Measurements from ENCODE around the gene LIFR. TPM values are rescaled to one million over a fixed set of nuclear protein-coding genes. Genes with fewer than 3 reads are reported as not detected.

Gene LIFR
- polyA plus RNA-seq, 1 of the 3 experiments (the other 2 are of a cell fraction): 3.8 TPM

GRCh38 chr5:38426986-38427950, 129.2 kb downstream of the LIFR start:
- Histone ChIP-seq H3F3A (replicated peaks; ENCODE audit: insufficient read depth) (no peaks in the 10 kb centered on the region), H2AFZ (ENCODE audit: low read depth) (peak overlapping the region; percentile 58), H3K27ac (ENCODE audit: low read depth in 2 of 2, low read length in 1 of 2) (no peak overlapping the region), H3K9ac (no peak overlapping the region), H3K4me3 (ENCODE audit: low read depth in 2 of 2, low read length in 1 of 2) (no peak overlapping the region), H3K9me3 (no peaks in the 10 kb centered on the region), H3K9me2 (no peaks in the 10 kb centered on the region), H3K27me3 (ENCODE audit: insufficient read depth) (no peaks in the 10 kb centered on the region), H3K36me3 (replicated peaks in 1 of 2; ENCODE audit: control insufficient read depth in 1 of 2, insufficient read depth in 2 of 2, low read length in 1 of 2) (no peaks in the 10 kb centered on the region), H4K20me1 (ENCODE audit: insufficient read depth) (no peaks in the 10 kb centered on the region), H3K4me2 (no peak overlapping the region), H3K79me2 (ENCODE audit: insufficient read depth) (no peaks in the 10 kb centered on the region), H3K4me1 (ENCODE audit: control insufficient read depth in 1 of 2, insufficient read depth in 2 of 2, low read depth in 1 of 2, low read length in 1 of 2) (peaks cover 7 to 15% of the 10 kb centered on the region in 2 experiments; a peak in 3 of 4 replicates)
- CTCF ChIA-PET: interaction anchor here (1.0 to 1.3 kb wide), 2 partner anchors 9 to 14 kb away, joined by 3 to 10 read pairs; no protein-coding TSS in a partner anchor
- no peak for TF ChIP-seq RCOR1 (IDR thresholded peaks at IDR 0.05; ENCODE audit: low read length)
- TF ChIP-seq NFIC (IDR thresholded peaks at IDR 0.05; ENCODE audit: borderline replicate concordance): no peak
- TF ChIP-seq MXI1 (IDR thresholded peaks at IDR 0.05; ENCODE audit: low read depth, low read length): no peak
- TF ChIP-seq NRF1 (IDR thresholded peaks at IDR 0.05; ENCODE audit: low read depth, low read length): no peak
- TF ChIP-seq MEF2A (IDR thresholded peaks at IDR 0.05; ENCODE audit: borderline replicate concordance, low read depth): no peak
- TF ChIP-seq SIN3A (IDR thresholded peaks at IDR 0.05; ENCODE audit: borderline replicate concordance, low read depth, low read length): no peak
- TF ChIP-seq POLR2AphosphoS5 (IDR thresholded peaks at IDR 0.05; ENCODE audit: low read depth, low read length): no peak
- TF ChIP-seq ELF1 (IDR thresholded peaks at IDR 0.05): no peak
- no peak for TF ChIP-seq RAD21 (IDR thresholded peaks at IDR 0.05; ENCODE audit: low read length)
- TF ChIP-seq REST (IDR thresholded peaks at IDR 0.05; ENCODE audit: low read depth, low read length): no peak
- no peak for TF ChIP-seq RXRA (IDR thresholded peaks at IDR 0.05; ENCODE audit: borderline replicate concordance, low read depth)
- TF ChIP-seq EZH2phosphoT487 (IDR thresholded peaks at IDR 0.05; ENCODE audit: borderline replicate concordance, low read depth): no peak
- TF ChIP-seq EP300 (IDR thresholded peaks at IDR 0.05; ENCODE audit: borderline replicate concordance in 1 of 2, low read depth in 1 of 2, low read length in 1 of 2): no peak
- TF ChIP-seq FOXJ3 (CRISPR knock-in tag; IDR thresholded peaks at IDR 0.05): no peak
- TF ChIP-seq RFX5 (IDR thresholded peaks at IDR 0.05; ENCODE audit: low read length): no peak
- POLR2A ChIA-PET: no interaction called here
- DNase-seq: no peak
- 79% methylated on average over 9 of the region's 9 CpGs for WGBS (ENCODE audit: low lambda C conversion rate)

Data from SK-N-SH (cell line).